ENCODE measurements around the gene GID8.

DNA sequence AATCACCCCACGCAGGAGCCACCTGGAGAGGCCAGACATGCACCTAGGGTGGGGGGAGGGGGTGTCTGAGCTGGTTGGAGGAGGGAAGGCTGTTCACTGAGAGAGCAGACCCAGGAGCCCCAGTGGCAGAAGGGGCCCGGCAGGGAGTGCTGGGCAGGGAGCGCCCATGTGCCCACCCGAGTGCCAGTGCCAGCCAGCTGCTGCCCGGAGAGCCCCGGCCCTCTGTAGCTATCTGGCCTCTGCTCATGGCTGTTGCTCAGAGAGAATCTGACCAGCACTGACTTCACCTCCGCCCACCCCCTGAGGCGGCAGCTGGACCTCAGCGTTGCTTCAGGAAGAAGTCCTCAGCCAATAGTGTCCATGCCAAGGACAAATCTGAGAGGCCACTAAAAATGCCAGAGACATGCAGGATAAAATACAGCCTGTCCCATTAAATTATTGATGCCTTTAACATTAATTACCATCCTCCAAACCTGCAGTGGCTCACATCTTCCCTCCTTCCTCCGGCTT, 37.4 kb downstream of the GID8 start:
- no peak for TF ChIP-seq CTCF (conservative IDR thresholded peaks at IDR 0.05; ENCODE audit: low read depth, low read length)
- TF ChIP-seq RAD21 (IDR thresholded peaks at IDR 0.05; ENCODE audit: low read length) = no peak
- TF ChIP-seq MAFK (IDR thresholded peaks at IDR 0.05; ENCODE audit: low read depth, low read length) = no peak
- no peak for TF ChIP-seq POLR2A (IDR thresholded peaks at IDR 0.05; ENCODE audit: low read depth, low read length)
- TF ChIP-seq RFX5 (IDR thresholded peaks at IDR 0.05; ENCODE audit: low read depth, low read length) = no peak
- TF ChIP-seq BHLHE40 (IDR thresholded peaks at IDR 0.05; ENCODE audit: low read depth, low read length) = no peak
- TF ChIP-seq MXI1 (IDR thresholded peaks at IDR 0.05; ENCODE audit: borderline replicate concordance, low read depth, low read length) = no peak
- TF ChIP-seq, protein P1, sequence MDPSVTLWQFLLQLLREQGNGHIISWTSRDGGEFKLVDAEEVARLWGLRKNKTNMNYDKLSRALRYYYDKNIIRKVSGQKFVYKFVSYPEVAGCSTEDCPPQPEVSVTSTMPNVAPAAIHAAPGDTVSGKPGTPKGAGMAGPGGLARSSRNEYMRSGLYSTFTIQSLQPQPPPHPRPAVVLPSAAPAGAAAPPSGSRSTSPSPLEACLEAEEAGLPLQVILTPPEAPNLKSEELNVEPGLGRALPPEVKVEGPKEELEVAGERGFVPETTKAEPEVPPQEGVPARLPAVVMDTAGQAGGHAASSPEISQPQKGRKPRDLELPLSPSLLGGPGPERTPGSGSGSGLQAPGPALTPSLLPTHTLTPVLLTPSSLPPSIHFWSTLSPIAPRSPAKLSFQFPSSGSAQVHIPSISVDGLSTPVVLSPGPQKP (IDR thresholded peaks at IDR 0.05; ENCODE audit: borderline replicate concordance, low read depth, low read length) = no peak
- TF ChIP-seq MAZ (IDR thresholded peaks at IDR 0.05; ENCODE audit: borderline replicate concordance, low read depth, low read length) = no peak
- no peak for TF ChIP-seq USF2 (IDR thresholded peaks at IDR 0.05; ENCODE audit: low read depth, low read length)

Measured in IMR-90 (cell line).